Bronchus fibroblast of lung (primary cell): ENCODE measurements around the gene ABHD10. TPM values are rescaled to one million over a fixed set of nuclear protein-coding genes. Genes with fewer than 3 reads are reported as not detected.

ENCODE experiments used
- total RNA-seq: library from RNA; depleted of rRNA; stranded (reverse); fragments of >200 nt; gene quantifications from 2 replicates; pipeline ENCODE4 v1.2.3, GENCODE V29; 2015

Gene ABHD10
- total RNA-seq: 23.9 and 30.9 TPM in 2 replicates

GRCh38 chr3:111978583-111979433, at the start of gene ABHD10:
TSS of gene ABHD10 (plus strand) at chr3:111979026. CDS start at chr3:111979062, 36 bp downstream.

GRCh38 chr3:111998636-111999483, 20.0 kb downstream of the ABHD10 start, which contains the start of gene TAGLN3:
TSS of gene TAGLN3 (plus strand) at chr3:111998922. CDS start at chr3:111999423, 501 bp downstream.

GRCh38 chr3:112034436-112034835, 55.6 kb downstream of the ABHD10 start, which contains the start of gene TMPRSS7:
TSS of gene TMPRSS7 (plus strand) at chr3:112034736. CDS start at chr3:112034846, 110 bp downstream.

Other genes with a start within 250 kb of the ABHD10 start
- gene PHLDB2, start 119.8 kb upstream of the ABHD10 start, total RNA-seq: 18.0 and 25.1 TPM in 2 replicates
- gene TAGLN3, start 19.9 kb downstream of the ABHD10 start, total RNA-seq: 1.0 and 1.5 TPM in 2 replicates
- not detected in 2 replicates for gene TMPRSS7, start 55.7 kb downstream of the ABHD10 start, total RNA-seq
- 1.6 and 2.5 TPM in 2 replicates for gene C3orf52, start 107.4 kb downstream of the ABHD10 start, total RNA-seq
- gene GCSAM, start 154.2 kb downstream of the ABHD10 start, total RNA-seq: not detected in 2 replicates